Astrocyte (in vitro differentiated cells and primary cell): ENCODE measurements around the gene ACAD11. TPM values are rescaled to one million over a fixed set of nuclear protein-coding genes. Genes with fewer than 3 reads are reported as not detected.

Experiments used
- DNase-seq: peaks from one replicate; pipeline ENCODE4 v3.0.0-alpha.2; 2010; ENCODE audit warnings: low read depth
- FAIRE-seq: peaks from 2 replicates; lab custom pipeline; 2011; peaks lifted over from hg19 to GRCh38; lab: Jason Lieb, UNC
- H2AFZ ChIP-seq: 2 replicates; pipeline ENCODE4 v1.6.0; 2012; ENCODE audit warnings: low read depth, low read length, inconsistent platforms
- H3K27ac ChIP-seq: 2 replicates; pipeline ENCODE4 v1.5.1; 2011; ENCODE audit warnings: low read depth, low read length, inconsistent platforms
- H3K27me3 ChIP-seq: 2 replicates; pipeline ENCODE4 v1.6.0; 2011; ENCODE audit warnings: low read length, inconsistent platforms; ENCODE audit not compliant: insufficient read depth
- H3K36me3 ChIP-seq: 2 replicates; pipeline ENCODE4 v1.5.1; 2011; ENCODE audit warnings: low read length, inconsistent platforms; ENCODE audit not compliant: insufficient read depth
- H3K4me1 ChIP-seq: 2 replicates; pipeline ENCODE4 v1.5.1; 2011; ENCODE audit warnings: low read length, inconsistent platforms; ENCODE audit not compliant: insufficient read depth
- H3K4me2 ChIP-seq: 2 replicates; pipeline ENCODE4 v1.6.0; 2012; ENCODE audit warnings: low read length, inconsistent platforms
- H3K4me3 ChIP-seq: 2 replicates; pipeline ENCODE4 v1.5.1; 2011; ENCODE audit warnings: low read depth, mild to moderate bottlenecking, low read length, inconsistent platforms; ENCODE audit not compliant: insufficient read depth
- H3K79me2 ChIP-seq: 2 replicates; pipeline ENCODE4 v1.6.0; 2012; ENCODE audit warnings: mild to moderate bottlenecking, low read length, inconsistent platforms; ENCODE audit not compliant: insufficient read depth
- H3K9ac ChIP-seq: 2 replicates; pipeline ENCODE4 v1.6.0; 2012; ENCODE audit warnings: mild to moderate bottlenecking, low read length, inconsistent platforms
- H3K9me3 ChIP-seq: 2 replicates; pipeline ENCODE4 v1.5.1; 2012; ENCODE audit warnings: low read depth, mild to moderate bottlenecking, low read length, inconsistent platforms; ENCODE audit not compliant: insufficient read depth
- H4K20me1 ChIP-seq: 2 replicates; pipeline ENCODE4 v1.6.0; 2012; ENCODE audit warnings: low read length, inconsistent platforms; ENCODE audit not compliant: insufficient read depth
- H3K27ac Mint-ChIP-seq: one replicate; pipeline ENCODE4 v1.8.0; 2021; ENCODE audit warnings: mild to moderate bottlenecking, mixed read lengths; ENCODE audit not compliant: unreplicated experiment
- H3K27me3 Mint-ChIP-seq: one replicate; pipeline ENCODE4 v1.8.0; 2021; ENCODE audit warnings: low read depth, mixed read lengths; ENCODE audit not compliant: unreplicated experiment
- H3K36me3 Mint-ChIP-seq: one replicate; pipeline ENCODE4 v1.8.0; 2021; ENCODE audit warnings: low read depth, mixed read lengths; ENCODE audit not compliant: unreplicated experiment
- H3K4me1 Mint-ChIP-seq: one replicate; pipeline ENCODE4 v1.8.0; 2021; ENCODE audit warnings: low read depth, mixed read lengths; ENCODE audit not compliant: unreplicated experiment
- H3K4me3 Mint-ChIP-seq: one replicate; pipeline ENCODE4 v1.8.0; 2021; ENCODE audit warnings: mild to moderate bottlenecking, moderate library complexity, mixed read lengths; ENCODE audit not compliant: unreplicated experiment
- H3K9me3 Mint-ChIP-seq: one replicate; pipeline ENCODE4 v1.8.0; 2021; ENCODE audit warnings: mild to moderate bottlenecking, mixed read lengths; ENCODE audit not compliant: unreplicated experiment
- CTCF ChIP-seq: IDR thresholded peaks from 2 replicates; pipeline ENCODE4 v1.5.1; 2011; ENCODE audit warnings: low read depth, mild to moderate bottlenecking, inconsistent platforms, low read length, moderate library complexity; ENCODE audit not compliant: insufficient read depth
- EZH2 ChIP-seq: IDR thresholded peaks from 2 replicates; pipeline ENCODE4 v1.6.1; 2012; ENCODE audit warnings: mild to moderate bottlenecking, low read length, inconsistent platforms; ENCODE audit not compliant: insufficient read depth
- total RNA-seq: library from RNA; stranded (reverse); gene quantifications from 2 replicates; pipeline ENCODE4 v1.2.1, GENCODE V29; 2021

The ACAD11 gene
- total RNA-seq, 1 donor from 2014 or later = 13.0 TPM

GRCh38 chr3:132564070-132564465, 95.5 kb downstream of the ACAD11 start:
- H3K4me2 ChIP-seq = no peak overlapping the region
- H2AFZ ChIP-seq = no peak overlapping the region
- H4K20me1 ChIP-seq = no peaks in the 10 kb centered on the region
- DNase-seq (no peak), FAIRE-seq (no peak)
- no peak overlapping the region for H3K4me3 ChIP-seq
- peaks cover 1% of the 10 kb centered on the region for H3K4me1 Mint-ChIP-seq
- no peaks in the 10 kb centered on the region for H3K27me3 Mint-ChIP-seq
- no peaks in the 10 kb centered on the region for H3K9me3 Mint-ChIP-seq
- H3K27ac Mint-ChIP-seq = no peak overlapping the region
- H3K9ac ChIP-seq = no peak overlapping the region
- H3K4me3 Mint-ChIP-seq = no peak overlapping the region
- no peaks in the 10 kb centered on the region for H3K9me3 ChIP-seq
- no peak for TF ChIP-seq CTCF
- TF ChIP-seq EZH2 = no peak
- no peaks in the 10 kb centered on the region for H3K79me2 ChIP-seq
- no peaks in the 10 kb centered on the region for H3K36me3 ChIP-seq
- H3K27me3 ChIP-seq = no peaks in the 10 kb centered on the region
- H3K36me3 Mint-ChIP-seq = peaks cover 5% of the 10 kb centered on the region
- no peak overlapping the region for H3K27ac ChIP-seq
- H3K4me1 ChIP-seq = no peaks in the 10 kb centered on the region

GRCh38 chr3:132563420-132564069, 96.1 kb downstream of the ACAD11 start:
- H3K36me3 ChIP-seq = no peaks in the 10 kb centered on the region
- no peaks in the 10 kb centered on the region for H3K4me1 Mint-ChIP-seq
- H3K36me3 Mint-ChIP-seq = peaks cover 8% of the 10 kb centered on the region
- no peak for FAIRE-seq
- no peaks in the 10 kb centered on the region for H4K20me1 ChIP-seq
- no peak overlapping the region for H3K9ac ChIP-seq
- no peaks in the 10 kb centered on the region for H3K79me2 ChIP-seq
- H3K4me3 Mint-ChIP-seq = no peak overlapping the region
- no peak for TF ChIP-seq CTCF
- no peak for TF ChIP-seq EZH2
- H3K27ac ChIP-seq = no peak overlapping the region
- DNase-seq = no peak
- no peak overlapping the region for H2AFZ ChIP-seq
- no peaks in the 10 kb centered on the region for H3K9me3 ChIP-seq
- H3K27ac Mint-ChIP-seq = no peak overlapping the region
- no peaks in the 10 kb centered on the region for H3K27me3 ChIP-seq
- H3K27me3 Mint-ChIP-seq = no peaks in the 10 kb centered on the region
- H3K4me2 ChIP-seq = no peak overlapping the region
- no peaks in the 10 kb centered on the region for H3K4me1 ChIP-seq
- H3K9me3 Mint-ChIP-seq = no peaks in the 10 kb centered on the region
- H3K4me3 ChIP-seq = no peak overlapping the region

GRCh38 chr3:132561003-132561402, 98.6 kb downstream of the ACAD11 start:
- Mint-ChIP-seq H3K4me1 (no peaks in the 10 kb centered on the region), H3K9me3 (no peaks in the 10 kb centered on the region), H3K27me3 (no peaks in the 10 kb centered on the region), H3K27ac (no peak overlapping the region), H3K36me3 (peaks cover 12% of the 10 kb centered on the region), H3K4me3 (no peak overlapping the region)
- H3K9ac ChIP-seq = no peak overlapping the region
- no peak overlapping the region for H2AFZ ChIP-seq
- no peaks in the 10 kb centered on the region for H4K20me1 ChIP-seq
- no peak overlapping the region for H3K4me3 ChIP-seq
- no peaks in the 10 kb centered on the region for H3K36me3 ChIP-seq
- H3K9me3 ChIP-seq = no peaks in the 10 kb centered on the region
- FAIRE-seq (no peak), DNase-seq (no peak)
- no peak overlapping the region for H3K27ac ChIP-seq
- no peaks in the 10 kb centered on the region for H3K4me1 ChIP-seq
- TF ChIP-seq EZH2 = no peak
- TF ChIP-seq CTCF = no peak
- no peaks in the 10 kb centered on the region for H3K27me3 ChIP-seq
- H3K79me2 ChIP-seq = no peaks in the 10 kb centered on the region
- H3K4me2 ChIP-seq = no peak overlapping the region
